HEK293T (cell line): ENCODE results near the gene C3orf70.
"Not testable (repeated sequence)": the region's sequence is repeated elsewhere in the genome, so short reads cannot be mapped to it uniquely, and the experiment has no call there.

Experiments used
- CTCF ChIA-PET: fragments of 350-600 bp; formaldehyde crosslinking; extraction: SDS; loops from one replicate; lab custom pipeline; 2021; ENCODE audit warnings: antibody characterized with exemption, inconsistent platforms; lab: Yijun Ruan, JAX
- POLR2A ChIA-PET: fragments of 350-600 bp; formaldehyde crosslinking; extraction: SDS; loops from one replicate; lab custom pipeline; 2020; ENCODE audit warnings: antibody characterized with exemption, inconsistent platforms; lab: Yijun Ruan, JAX
- DNase-seq: peaks from one replicate; pipeline ENCODE4 v3.0.0; 2012; ENCODE audit warnings: mixed read lengths; ENCODE audit errors: extremely low spot score
- ARNT ChIP-seq: fragments of 450-650 bp; IDR thresholded peaks from 2 replicates; pipeline ENCODE4 v1.6.1; 2017; ENCODE audit warnings: mild to moderate bottlenecking
- BHLHE40 ChIP-seq: fragments of 450-650 bp; IDR thresholded peaks from 2 replicates; pipeline ENCODE4 v1.6.1; 2016; ENCODE audit warnings: mild to moderate bottlenecking, moderate library complexity, borderline replicate concordance
- CTBP1 ChIP-seq: fragments of 450-650 bp; IDR thresholded peaks from 2 replicates; pipeline ENCODE4 v1.6.1; 2016; ENCODE audit warnings: borderline replicate concordance
- ELF4 ChIP-seq: fragments of 450-650 bp; IDR thresholded peaks from 2 replicates; pipeline ENCODE4 v1.6.1; 2017; ENCODE audit warnings: antibody characterized with exemption
- FOXA1 ChIP-seq: fragments of 450-650 bp; IDR thresholded peaks from 2 replicates; pipeline ENCODE4 v1.6.1; 2016; ENCODE audit warnings: mild to moderate bottlenecking
- FOXK2 ChIP-seq: fragments of 450-650 bp; IDR thresholded peaks from 2 replicates; pipeline ENCODE4 v1.6.1; 2016; ENCODE audit warnings: mild to moderate bottlenecking
- FOXM1 ChIP-seq: fragments of 450-650 bp; IDR thresholded peaks from 2 replicates; pipeline ENCODE4 v1.6.1; 2017; ENCODE audit warnings: mild to moderate bottlenecking, borderline replicate concordance
- HDGF ChIP-seq: fragments of 450-650 bp; IDR thresholded peaks from 2 replicates; pipeline ENCODE4 v1.6.1; 2017; ENCODE audit warnings: antibody characterized with exemption, borderline replicate concordance
- L3MBTL2 ChIP-seq: fragments of 450-650 bp; conservative IDR thresholded peaks from 2 replicates; pipeline ENCODE4 v1.6.1; 2016; ENCODE audit warnings: mild to moderate bottlenecking
- LEF1 ChIP-seq: fragments of 450-650 bp; IDR thresholded peaks from 2 replicates; pipeline ENCODE4 v1.6.1; 2017; ENCODE audit warnings: mild to moderate bottlenecking, borderline replicate concordance
- NFRKB ChIP-seq: fragments of 450-650 bp; IDR thresholded peaks from 2 replicates; pipeline ENCODE4 v1.6.1; 2016; ENCODE audit warnings: mild to moderate bottlenecking, moderate library complexity
- PKNOX1 ChIP-seq: fragments of 450-650 bp; IDR thresholded peaks from 2 replicates; pipeline ENCODE4 v1.6.1; 2016
- SP1 ChIP-seq: fragments of 450-650 bp; IDR thresholded peaks from 2 replicates; pipeline ENCODE4 v1.6.1; 2017
- SUZ12 ChIP-seq: fragments of 450-650 bp; IDR thresholded peaks from 2 replicates; pipeline ENCODE4 v1.6.1; 2016; ENCODE audit warnings: mild to moderate bottlenecking
- TARDBP ChIP-seq: fragments of 450-650 bp; IDR thresholded peaks from 2 replicates; pipeline ENCODE4 v1.6.1; 2016
- ZNF384 ChIP-seq: fragments of 450-650 bp; IDR thresholded peaks from 2 replicates; pipeline ENCODE4 v1.6.1; 2016

The C3orf70 gene

GRCh38 chr3:185115371-185115770 lies 37.5 kb downstream of the C3orf70 start:
- ChIA-PET CTCF (no interaction called here), POLR2A (no interaction called here)
- no peak for DNase-seq
- TF ChIP-seq HDGF (no peak), SP1 (no peak), FOXA1 (no peak), TARDBP (no peak), SUZ12 (no peak), L3MBTL2 (no peak), BHLHE40 (no peak), FOXM1 (no peak), FOXK2 (no peak), ZNF384 (no peak), PKNOX1 (no peak), CTBP1 (no peak)

- ChIA-PET CTCF (no interaction called here), POLR2A (no interaction called here)
- TF ChIP-seq LEF1 (no peak), FOXM1 (no peak), HDGF (no peak), ARNT (no peak), L3MBTL2 (no peak), PKNOX1 (no peak), CTBP1 (no peak), ELF4 (no peak), FOXA1 (no peak), TARDBP (no peak), BHLHE40 (no peak), SUZ12 (no peak), SP1 (no peak), FOXK2 (no peak), ZNF384 (no peak)
- no peak for DNase-seq
Observed at GRCh38 chr3:185114756-185115155, 38.1 kb downstream of the C3orf70 start.

- POLR2A ChIA-PET: no interaction called here
- no peak for TF ChIP-seq L3MBTL2
- no peak for TF ChIP-seq PKNOX1
- TF ChIP-seq SUZ12: no peak
- no peak for TF ChIP-seq HDGF
- no peak for TF ChIP-seq LEF1
- TF ChIP-seq NFRKB: no peak
- TF ChIP-seq TARDBP: no peak
- no peak for TF ChIP-seq BHLHE40
- no peak for TF ChIP-seq FOXA1
- CTCF ChIA-PET: no interaction called here
- DNase-seq: no peak
Observed at GRCh38 chr3:185112186-185112585, 40.7 kb downstream of the C3orf70 start.

GRCh38 chr3:185109012-185109411 lies 43.8 kb downstream of the C3orf70 start:
- POLR2A ChIA-PET, DNase-seq, CTCF ChIA-PET: not testable (repeated sequence)

GRCh38 chr3:185106256-185106890 lies 46.5 kb downstream of the C3orf70 start:
- CTCF ChIA-PET, DNase-seq: not testable (repeated sequence)

GRCh38 chr3:185103359-185104127 lies 49.3 kb downstream of the C3orf70 start:
- no peak for DNase-seq
- POLR2A ChIA-PET: no interaction called here
- TF ChIP-seq ARNT (no peak), LEF1 (no peak)
- CTCF ChIA-PET: no interaction called here

More at GRCh38 chr3:185106256-185106890, 46.5 kb downstream of the C3orf70 start:
- POLR2A ChIA-PET: not testable (repeated sequence)

- ChIA-PET CTCF (no interaction called here), POLR2A (no interaction called here)
- no peak for DNase-seq
- TF ChIP-seq SUZ12 (no peak), FOXK2 (no peak), CTBP1 (no peak), NFRKB (no peak), ZNF384 (no peak), L3MBTL2 (no peak), LEF1 (no peak)
Observed at GRCh38 chr3:185094697-185095096, 58.2 kb downstream of the C3orf70 start.
